K562 (cell line): ENCODE data around the gene SPATA21. TPM values are rescaled to one million over a fixed set of nuclear protein-coding genes. Genes with fewer than 3 reads are reported as not detected.

Experiments
- IRF9 ChIP-seq: fragments of 450-650 bp; IDR thresholded peaks from 2 replicates; pipeline ENCODE4 v1.6.1; 2016; ENCODE audit warnings: missing biosample characterization, missing genetic modification characterization
- SMAD2 ChIP-seq: fragments of 150-350 bp; IDR thresholded peaks from 2 replicates; pipeline ENCODE4 v1.6.1; 2014; ENCODE audit warnings: low read depth, mild to moderate bottlenecking, low read length
- TBL1XR1 ChIP-seq, 2 experiments: IDR thresholded peaks; 2 replicates each; pipeline ENCODE4 v1.6.1; 2012; ENCODE audit warnings: improper control_type of control experiment in 2 of 2, low read length in 2 of 2, mild to moderate bottlenecking in 1 of 2
- ZFPM2 ChIP-seq: fragments of 250-450 bp; sonication (Bioruptor Pico); IDR thresholded peaks from 2 replicates; pipeline ENCODE4 v1.5.1; 2022; ENCODE audit warnings: mild to moderate bottlenecking
- polyA plus RNA-seq, 8 experiments: library from polyadenylated mRNA; depleted of rRNA in 4 of 8; stranded (reverse) in 5 of 8; unstranded in 3 of 8; fragments of >200 nt; fragmentation: Nextera tagmentation in 2 of 8; fragmentation: Illumina TruSeq in 1 of 8; extraction: Ambion mirVana in 2 of 8; extraction: Trizol in 1 of 8; gene quantifications; 2 replicates each; pipeline versions ENCODE4 v1.2.1 to v1.2.3, GENCODE V29; 2011 to 2014; ENCODE audit warnings: inconsistent platforms in 1 of 8, missing spikeins in 1 of 8
- total RNA-seq, 7 experiments: library from RNA; depleted of rRNA in 6 of 7; stranded (reverse); fragments of >200 nt in 6 of 7; fragmentation: Illumina TruSeq in 2 of 7; extraction: Trizol in 2 of 7; gene quantifications; 2 replicates each; pipeline versions ENCODE4 v1.2.1 to v1.2.3, GENCODE V29; 2011 to 2021; ENCODE audit warnings: low replicate concordance in 1 of 7
- TF ChIP-seq, protein P1 (sequence below), 2 experiments: fragments of 450-650 bp; formaldehyde crosslinking in 1 of 2; IDR thresholded peaks; 2 replicates each; pipeline versions ENCODE4 v1.4.0 to v1.6.1; 2014 to 2020; ENCODE audit warnings: mild to moderate bottlenecking in 2 of 2, borderline replicate concordance in 1 of 2, low read depth in 1 of 2
- TF ChIP-seq, protein P2 (sequence below): fragments of 450-650 bp; IDR thresholded peaks from 2 replicates; pipeline ENCODE4 v1.6.1; 2018; ENCODE audit not compliant: partially characterized antibody
- TF ChIP-seq, protein P3 (sequence below), 2 experiments: fragments of 450-650 bp; IDR thresholded peaks; 2 replicates each; pipeline ENCODE4 v1.6.1; 2016
- TF ChIP-seq, protein P4 (sequence below): fragments of 450-650 bp; IDR thresholded peaks from 2 replicates; pipeline ENCODE4 v1.6.1; 2016

The SPATA21 gene
- total and polyA plus RNA-seq, 9 of the 15 experiments (the other 6 are each of a cell fraction or from before 2014, with no cell fraction given) = 0.10 to 0.36 (median 0.13) TPM; not detected in 3

DNA sequence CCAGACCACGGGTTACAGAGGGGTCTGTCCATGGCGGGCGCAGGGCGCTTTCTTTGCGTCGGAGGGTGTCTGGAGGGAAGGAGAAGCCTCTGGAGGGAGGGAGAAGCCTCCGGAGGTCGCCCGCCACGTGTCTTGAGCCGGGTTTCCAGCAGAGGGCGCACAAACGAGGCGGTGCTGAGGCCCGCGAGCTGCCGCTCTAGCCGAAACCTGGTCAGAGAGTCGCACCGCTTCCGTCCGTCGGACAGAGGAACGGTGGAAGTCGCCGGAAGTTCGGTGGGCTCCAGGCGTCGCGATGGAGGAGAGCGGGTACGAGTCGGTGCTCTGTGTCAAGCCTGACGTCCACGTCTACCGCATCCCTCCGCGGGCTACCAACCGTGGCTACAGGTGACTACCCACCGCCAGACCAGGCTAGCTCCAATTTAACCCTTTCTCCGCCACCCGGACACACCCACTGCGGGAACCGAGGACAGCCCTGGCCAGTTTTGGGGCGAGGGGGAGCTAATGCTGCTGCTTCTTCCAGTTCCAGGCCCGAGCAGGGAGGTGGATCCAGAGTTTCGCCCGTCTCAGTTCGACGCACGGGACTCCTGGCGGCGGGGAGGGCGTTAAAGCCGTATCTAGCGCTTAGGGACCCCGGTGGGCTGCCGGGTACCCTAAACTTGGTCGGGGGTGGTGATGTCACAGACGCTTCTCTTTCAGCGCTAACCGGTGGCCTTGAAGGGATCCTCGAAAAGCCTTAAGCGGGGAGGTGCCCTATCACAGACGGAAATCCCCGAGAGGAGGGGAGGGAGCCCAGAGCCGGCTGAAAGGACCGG is 3.5 kb upstream of the SPATA21 start, which contains the start of gene NECAP2 (continued):
- TF ChIP-seq, protein P1, sequence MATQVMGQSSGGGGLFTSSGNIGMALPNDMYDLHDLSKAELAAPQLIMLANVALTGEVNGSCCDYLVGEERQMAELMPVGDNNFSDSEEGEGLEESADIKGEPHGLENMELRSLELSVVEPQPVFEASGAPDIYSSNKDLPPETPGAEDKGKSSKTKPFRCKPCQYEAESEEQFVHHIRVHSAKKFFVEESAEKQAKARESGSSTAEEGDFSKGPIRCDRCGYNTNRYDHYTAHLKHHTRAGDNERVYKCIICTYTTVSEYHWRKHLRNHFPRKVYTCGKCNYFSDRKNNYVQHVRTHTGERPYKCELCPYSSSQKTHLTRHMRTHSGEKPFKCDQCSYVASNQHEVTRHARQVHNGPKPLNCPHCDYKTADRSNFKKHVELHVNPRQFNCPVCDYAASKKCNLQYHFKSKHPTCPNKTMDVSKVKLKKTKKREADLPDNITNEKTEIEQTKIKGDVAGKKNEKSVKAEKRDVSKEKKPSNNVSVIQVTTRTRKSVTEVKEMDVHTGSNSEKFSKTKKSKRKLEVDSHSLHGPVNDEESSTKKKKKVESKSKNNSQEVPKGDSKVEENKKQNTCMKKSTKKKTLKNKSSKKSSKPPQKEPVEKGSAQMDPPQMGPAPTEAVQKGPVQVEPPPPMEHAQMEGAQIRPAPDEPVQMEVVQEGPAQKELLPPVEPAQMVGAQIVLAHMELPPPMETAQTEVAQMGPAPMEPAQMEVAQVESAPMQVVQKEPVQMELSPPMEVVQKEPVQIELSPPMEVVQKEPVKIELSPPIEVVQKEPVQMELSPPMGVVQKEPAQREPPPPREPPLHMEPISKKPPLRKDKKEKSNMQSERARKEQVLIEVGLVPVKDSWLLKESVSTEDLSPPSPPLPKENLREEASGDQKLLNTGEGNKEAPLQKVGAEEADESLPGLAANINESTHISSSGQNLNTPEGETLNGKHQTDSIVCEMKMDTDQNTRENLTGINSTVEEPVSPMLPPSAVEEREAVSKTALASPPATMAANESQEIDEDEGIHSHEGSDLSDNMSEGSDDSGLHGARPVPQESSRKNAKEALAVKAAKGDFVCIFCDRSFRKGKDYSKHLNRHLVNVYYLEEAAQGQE (IDR thresholded peaks at IDR 0.05; ENCODE audit: borderline replicate concordance) = peak; percentile 70
- TF ChIP-seq, protein P1 (CRISPR knock-in tag; IDR thresholded peaks at IDR 0.05; ENCODE audit: low read depth) = no peak
- TF ChIP-seq ZFPM2 (no peak), SMAD2 (no peak), IRF9 (tag) (no peak), TBL1XR1 (IDR thresholded peaks at IDR 0.05; ENCODE audit: low read length in 2 of 2) (peak; percentile 64 to 88)
- TF ChIP-seq, protein P2, sequence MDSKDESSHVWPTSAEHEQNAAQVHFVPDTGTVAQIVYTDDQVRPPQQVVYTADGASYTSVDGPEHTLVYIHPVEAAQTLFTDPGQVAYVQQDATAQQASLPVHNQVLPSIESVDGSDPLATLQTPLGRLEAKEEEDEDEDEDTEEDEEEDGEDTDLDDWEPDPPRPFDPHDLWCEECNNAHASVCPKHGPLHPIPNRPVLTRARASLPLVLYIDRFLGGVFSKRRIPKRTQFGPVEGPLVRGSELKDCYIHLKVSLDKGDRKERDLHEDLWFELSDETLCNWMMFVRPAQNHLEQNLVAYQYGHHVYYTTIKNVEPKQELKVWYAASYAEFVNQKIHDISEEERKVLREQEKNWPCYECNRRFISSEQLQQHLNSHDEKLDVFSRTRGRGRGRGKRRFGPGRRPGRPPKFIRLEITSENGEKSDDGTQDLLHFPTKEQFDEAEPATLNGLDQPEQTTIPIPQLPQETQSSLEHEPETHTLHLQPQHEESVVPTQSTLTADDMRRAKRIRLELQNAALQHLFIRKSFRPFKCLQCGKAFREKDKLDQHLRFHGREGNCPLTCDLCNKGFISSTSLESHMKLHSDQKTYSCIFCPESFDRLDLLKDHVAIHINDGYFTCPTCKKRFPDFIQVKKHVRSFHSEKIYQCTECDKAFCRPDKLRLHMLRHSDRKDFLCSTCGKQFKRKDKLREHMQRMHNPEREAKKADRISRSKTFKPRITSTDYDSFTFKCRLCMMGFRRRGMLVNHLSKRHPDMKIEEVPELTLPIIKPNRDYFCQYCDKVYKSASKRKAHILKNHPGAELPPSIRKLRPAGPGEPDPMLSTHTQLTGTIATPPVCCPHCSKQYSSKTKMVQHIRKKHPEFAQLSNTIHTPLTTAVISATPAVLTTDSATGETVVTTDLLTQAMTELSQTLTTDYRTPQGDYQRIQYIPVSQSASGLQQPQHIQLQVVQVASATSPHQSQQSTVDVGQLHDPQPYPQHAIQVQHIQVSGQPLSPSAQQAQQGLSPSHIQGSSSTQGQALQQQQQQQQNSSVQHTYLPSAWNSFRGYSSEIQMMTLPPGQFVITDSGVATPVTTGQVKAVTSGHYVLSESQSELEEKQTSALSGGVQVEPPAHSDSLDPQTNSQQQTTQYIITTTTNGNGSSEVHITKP = peak; percentile 38
- TF ChIP-seq, protein P3, sequence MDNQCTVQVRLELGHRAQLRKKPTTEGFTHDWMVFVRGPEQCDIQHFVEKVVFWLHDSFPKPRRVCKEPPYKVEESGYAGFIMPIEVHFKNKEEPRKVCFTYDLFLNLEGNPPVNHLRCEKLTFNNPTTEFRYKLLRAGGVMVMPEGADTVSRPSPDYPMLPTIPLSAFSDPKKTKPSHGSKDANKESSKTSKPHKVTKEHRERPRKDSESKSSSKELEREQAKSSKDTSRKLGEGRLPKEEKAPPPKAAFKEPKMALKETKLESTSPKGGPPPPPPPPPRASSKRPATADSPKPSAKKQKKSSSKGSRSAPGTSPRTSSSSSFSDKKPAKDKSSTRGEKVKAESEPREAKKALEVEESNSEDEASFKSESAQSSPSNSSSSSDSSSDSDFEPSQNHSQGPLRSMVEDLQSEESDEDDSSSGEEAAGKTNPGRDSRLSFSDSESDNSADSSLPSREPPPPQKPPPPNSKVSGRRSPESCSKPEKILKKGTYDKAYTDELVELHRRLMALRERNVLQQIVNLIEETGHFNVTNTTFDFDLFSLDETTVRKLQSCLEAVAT (IDR thresholded peaks at IDR 0.05) = peak; percentile 52 to 84; a peak in 3 of 4 replicates
- TF ChIP-seq, protein P4, sequence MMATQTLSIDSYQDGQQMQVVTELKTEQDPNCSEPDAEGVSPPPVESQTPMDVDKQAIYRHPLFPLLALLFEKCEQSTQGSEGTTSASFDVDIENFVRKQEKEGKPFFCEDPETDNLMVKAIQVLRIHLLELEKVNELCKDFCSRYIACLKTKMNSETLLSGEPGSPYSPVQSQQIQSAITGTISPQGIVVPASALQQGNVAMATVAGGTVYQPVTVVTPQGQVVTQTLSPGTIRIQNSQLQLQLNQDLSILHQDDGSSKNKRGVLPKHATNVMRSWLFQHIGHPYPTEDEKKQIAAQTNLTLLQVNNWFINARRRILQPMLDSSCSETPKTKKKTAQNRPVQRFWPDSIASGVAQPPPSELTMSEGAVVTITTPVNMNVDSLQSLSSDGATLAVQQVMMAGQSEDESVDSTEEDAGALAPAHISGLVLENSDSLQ = peak; percentile 42; the same call in 1 of the 2 replicates
